Osteoblast (primary cell): ENCODE measurements around the gene CACNG8. TPM values are rescaled to one million over a fixed set of nuclear protein-coding genes. Genes with fewer than 3 reads are reported as not detected.

Experiments used
- DNase-seq: peaks from one replicate; pipeline ENCODE4 v3.0.0; 2011; ENCODE audit warnings: low spot score, mixed read lengths; ENCODE audit not compliant: insufficient read length; ENCODE audit errors: missing footprints
- H2AFZ ChIP-seq: 2 replicates; pipeline ENCODE4 v1.6.0; 2011; ENCODE audit warnings: mild to moderate bottlenecking, low read length
- H3K27ac ChIP-seq: 2 replicates; pipeline ENCODE4 v1.5.1; 2011; ENCODE audit warnings: mild to moderate bottlenecking, low read depth, low read length, moderate library complexity
- H3K27me3 ChIP-seq: 2 replicates; pipeline ENCODE4 v1.6.0; 2012; ENCODE audit warnings: mild to moderate bottlenecking, control low read depth, inconsistent platforms, low read length, moderate library complexity; ENCODE audit not compliant: insufficient read depth
- H3K36me3 ChIP-seq: 2 replicates; pipeline ENCODE4 v1.5.1; 2011; ENCODE audit warnings: mild to moderate bottlenecking, low read length, control low read depth, moderate library complexity; ENCODE audit not compliant: insufficient read depth
- H3K4me1 ChIP-seq: 2 replicates; pipeline ENCODE4 v1.5.1; 2011; ENCODE audit warnings: mild to moderate bottlenecking, low read length, control low read depth, moderate library complexity; ENCODE audit not compliant: insufficient read depth
- H3K4me2 ChIP-seq: 2 replicates; pipeline ENCODE4 v1.6.0; 2011; ENCODE audit warnings: mild to moderate bottlenecking, low read length; ENCODE audit not compliant: insufficient read depth
- H3K4me3 ChIP-seq: fragments of 200-600 bp; sonication (generic); 3 replicates; pipeline ENCODE4 v1.5.1; 2012; ENCODE audit warnings: mild to moderate bottlenecking, low read length, inconsistent platforms; ENCODE audit not compliant: insufficient read depth
- H3K79me2 ChIP-seq: 2 replicates; pipeline ENCODE4 v1.6.0; 2012; ENCODE audit warnings: mild to moderate bottlenecking, low read length, control low read depth, inconsistent platforms; ENCODE audit not compliant: insufficient read depth
- H3K9me3 ChIP-seq: 2 replicates; pipeline ENCODE4 v1.5.1; 2011; ENCODE audit warnings: low read depth, low read length, control low read depth
- H4K20me1 ChIP-seq: 2 replicates; pipeline ENCODE4 v1.6.0; 2012; ENCODE audit warnings: mild to moderate bottlenecking, low read length, control low read depth; ENCODE audit not compliant: insufficient read depth
- total RNA-seq: library from RNA; depleted of rRNA; stranded (reverse); fragments of >200 nt; gene quantifications from 2 replicates; pipeline ENCODE4 v1.2.3, GENCODE V29; 2012
- TF ChIP-seq, protein P1 (sequence below): IDR thresholded peaks from 2 replicates; pipeline ENCODE4 v1.5.1; 2011; ENCODE audit warnings: mild to moderate bottlenecking, low read depth, low read length, moderate library complexity; ENCODE audit errors: extremely low read depth

CACNG8 gene
- total RNA-seq, 1 donor: not detected

DNA sequence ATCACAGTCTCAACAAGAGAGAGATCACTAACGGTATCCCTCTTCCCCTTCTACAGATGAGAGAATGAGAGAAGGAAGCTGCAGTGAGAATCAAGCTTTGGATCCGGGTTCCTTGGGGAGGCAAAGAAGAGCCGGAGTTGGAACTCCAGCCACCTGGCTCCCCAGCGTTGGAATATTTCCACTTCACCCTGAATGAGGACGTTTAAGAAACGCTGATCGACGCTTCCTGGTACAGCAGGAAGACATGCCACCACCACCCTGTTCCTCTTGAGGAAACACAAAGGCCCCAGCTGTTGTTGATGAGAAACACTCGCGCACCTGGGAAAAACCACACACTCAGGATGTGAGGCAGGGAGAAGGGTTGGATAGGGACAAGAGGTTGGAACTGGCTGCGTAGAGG is 11.3 kb upstream of the CACNG8 start:
- TF ChIP-seq, protein P1, sequence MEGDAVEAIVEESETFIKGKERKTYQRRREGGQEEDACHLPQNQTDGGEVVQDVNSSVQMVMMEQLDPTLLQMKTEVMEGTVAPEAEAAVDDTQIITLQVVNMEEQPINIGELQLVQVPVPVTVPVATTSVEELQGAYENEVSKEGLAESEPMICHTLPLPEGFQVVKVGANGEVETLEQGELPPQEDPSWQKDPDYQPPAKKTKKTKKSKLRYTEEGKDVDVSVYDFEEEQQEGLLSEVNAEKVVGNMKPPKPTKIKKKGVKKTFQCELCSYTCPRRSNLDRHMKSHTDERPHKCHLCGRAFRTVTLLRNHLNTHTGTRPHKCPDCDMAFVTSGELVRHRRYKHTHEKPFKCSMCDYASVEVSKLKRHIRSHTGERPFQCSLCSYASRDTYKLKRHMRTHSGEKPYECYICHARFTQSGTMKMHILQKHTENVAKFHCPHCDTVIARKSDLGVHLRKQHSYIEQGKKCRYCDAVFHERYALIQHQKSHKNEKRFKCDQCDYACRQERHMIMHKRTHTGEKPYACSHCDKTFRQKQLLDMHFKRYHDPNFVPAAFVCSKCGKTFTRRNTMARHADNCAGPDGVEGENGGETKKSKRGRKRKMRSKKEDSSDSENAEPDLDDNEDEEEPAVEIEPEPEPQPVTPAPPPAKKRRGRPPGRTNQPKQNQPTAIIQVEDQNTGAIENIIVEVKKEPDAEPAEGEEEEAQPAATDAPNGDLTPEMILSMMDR: no peak
- Histone ChIP-seq H3K79me2 (no peaks in the 10 kb centered on the region), H3K9me3 (no peaks in the 10 kb centered on the region), H4K20me1 (no peaks in the 10 kb centered on the region), H3K4me2 (no peak overlapping the region), H3K4me1 (no peaks in the 10 kb centered on the region), H2AFZ (no peak overlapping the region), H3K27ac (no peak overlapping the region), H3K36me3 (no peaks in the 10 kb centered on the region), H3K4me3 (no peak overlapping the region), H3K27me3 (peaks cover 5% of the 10 kb centered on the region)
- DNase-seq: no peak

DNA sequence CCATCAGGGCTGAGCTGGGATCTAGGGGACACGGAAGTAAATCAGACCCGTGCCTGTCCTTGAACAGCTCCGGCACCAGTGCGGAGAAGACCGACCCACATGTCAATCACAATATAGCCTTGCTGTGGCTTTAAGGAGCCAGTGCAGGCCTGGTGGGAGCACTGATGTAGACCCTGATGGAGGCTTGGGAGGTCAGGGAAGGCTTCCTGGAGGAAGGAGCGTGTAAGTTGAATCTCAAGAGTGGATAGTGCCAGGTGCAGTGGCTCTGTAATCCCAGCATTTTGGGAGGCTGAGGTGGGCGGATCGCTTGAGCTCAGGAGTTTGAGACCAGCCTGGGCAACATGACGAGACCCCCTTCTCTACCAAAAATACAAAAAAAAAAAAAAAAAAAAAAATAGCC is 10.8 kb upstream of the CACNG8 start:
- Histone ChIP-seq H4K20me1 (no peaks in the 10 kb centered on the region), H3K79me2 (no peaks in the 10 kb centered on the region), H3K36me3 (no peaks in the 10 kb centered on the region), H3K4me1 (no peaks in the 10 kb centered on the region), H3K27me3 (peaks cover 8% of the 10 kb centered on the region), H3K9me3 (no peaks in the 10 kb centered on the region), H3K4me3 (no peak overlapping the region), H3K4me2 (no peak overlapping the region), H3K27ac (no peak overlapping the region), H2AFZ (no peak overlapping the region)
- TF ChIP-seq, protein P1: no peak
- DNase-seq: peak; percentile 52

DNA sequence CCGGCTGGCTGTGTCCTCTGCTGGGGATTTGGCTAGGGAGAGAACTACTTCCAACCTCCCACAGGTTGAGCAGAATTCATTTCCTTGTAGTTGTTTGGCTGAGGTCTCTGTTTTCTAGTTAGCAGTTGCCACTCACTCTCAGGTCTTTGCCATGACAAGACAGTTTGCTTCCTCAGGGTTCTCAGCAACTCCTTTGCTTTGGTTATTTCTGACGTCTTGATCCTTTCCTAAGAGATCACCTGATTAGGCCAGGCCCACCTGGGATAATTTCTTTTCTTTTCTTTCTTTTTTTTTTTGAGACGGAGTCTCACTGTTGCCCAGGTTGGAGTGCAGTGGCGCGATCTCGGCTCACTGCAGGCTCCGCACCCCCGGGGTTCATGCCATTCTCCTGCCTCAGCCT is 9.4 kb upstream of the CACNG8 start:
- DNase-seq: peak; percentile 69
- TF ChIP-seq, protein P1: no peak

DNA sequence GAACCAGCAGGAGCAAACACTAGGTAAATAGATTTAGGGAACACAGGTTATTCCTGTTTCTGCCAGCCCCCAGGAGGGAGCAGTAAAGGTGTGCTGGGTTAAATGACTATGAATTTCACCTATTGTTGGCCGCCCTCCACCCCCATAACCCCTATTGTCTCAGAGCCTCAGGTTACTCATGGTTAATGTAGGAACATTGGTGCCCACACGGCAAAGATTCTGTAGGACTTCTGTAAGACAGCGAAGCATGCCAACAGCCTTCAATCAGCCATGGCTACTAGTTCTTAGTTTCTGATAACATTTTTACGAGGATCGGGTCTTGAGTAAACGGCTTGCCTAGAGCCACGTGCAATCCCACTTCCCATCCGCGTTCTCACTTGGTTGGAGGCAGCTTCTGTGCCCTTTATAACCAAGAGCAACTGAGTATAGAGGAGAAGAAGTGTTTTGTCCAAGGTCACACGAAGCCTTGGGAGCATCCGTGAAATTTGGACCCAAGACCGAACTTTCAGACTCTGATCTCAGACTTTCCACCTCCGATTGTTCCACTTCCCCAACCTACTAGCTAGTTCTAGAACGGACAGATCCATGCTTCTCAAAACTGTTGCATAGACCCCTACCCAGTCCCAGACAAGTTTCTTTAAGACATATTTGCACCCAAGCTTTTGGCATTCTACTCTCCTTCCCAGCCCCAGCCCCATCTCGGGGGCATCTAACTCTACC is 5.1 kb upstream of the CACNG8 start:
- no peak overlapping the region for H3K27ac ChIP-seq
- no peaks in the 10 kb centered on the region for H3K36me3 ChIP-seq
- TF ChIP-seq, protein P1: no peak
- H3K4me1 ChIP-seq: no peaks in the 10 kb centered on the region
- H3K4me2 ChIP-seq: no peak overlapping the region
- no peak overlapping the region for H2AFZ ChIP-seq
- H3K9me3 ChIP-seq: no peaks in the 10 kb centered on the region
- H3K4me3 ChIP-seq: no peak overlapping the region
- peaks cover 55% of the 10 kb centered on the region for H3K27me3 ChIP-seq
- no peaks in the 10 kb centered on the region for H3K79me2 ChIP-seq
- H4K20me1 ChIP-seq: no peaks in the 10 kb centered on the region
- peak; percentile 62 for DNase-seq

More for the DNA sequence above, 9.4 kb upstream of the CACNG8 start:
- H3K27me3 ChIP-seq: peaks cover 22% of the 10 kb centered on the region
- H3K9me3 ChIP-seq: no peaks in the 10 kb centered on the region
- H3K4me3 ChIP-seq: no peak overlapping the region
- H2AFZ ChIP-seq: no peak overlapping the region
- H3K36me3 ChIP-seq: no peaks in the 10 kb centered on the region
- H4K20me1 ChIP-seq: no peaks in the 10 kb centered on the region
- H3K4me1 ChIP-seq: no peaks in the 10 kb centered on the region
- H3K27ac ChIP-seq: no peak overlapping the region
- H3K4me2 ChIP-seq: no peak overlapping the region
- H3K79me2 ChIP-seq: no peaks in the 10 kb centered on the region
